GM18526 (cell line): Measurements from ENCODE around the gene MAGI3.

Source experiments
- POLR2A ChIP-seq: IDR thresholded peaks from 3 replicates; pipeline ENCODE4 v1.6.1; 2011; ENCODE audit not compliant: insufficient read length; ENCODE audit errors: extremely low read depth

MAGI3 gene

GRCh38 chr1:113714606-113715269 is 324.4 kb downstream of the MAGI3 start:
- TF ChIP-seq POLR2A: no peak

- no peak for TF ChIP-seq POLR2A
These were observed 330.7 kb downstream of the MAGI3 start for GRCh38 chr1:113721010-113721409.

- no peak for TF ChIP-seq POLR2A
These were observed 342.5 kb downstream of the MAGI3 start for GRCh38 chr1:113732802-113733201.

GRCh38 chr1:113734357-113735055 is 344.2 kb downstream of the MAGI3 start:
- TF ChIP-seq POLR2A: no peak
